Esophagus squamous epithelium (tissue), 4 donors: Measurements from ENCODE around the gene MCC.

ENCODE experiments used
- CTCF ChIP-seq, 6 experiments: fragments of 450-650 bp in 4 of 6; fragments of 200-600 bp in 2 of 6; sonication (generic) in 2 of 6; IDR thresholded peaks; one replicate each; pipeline ENCODE4 v1.5.1; 2016 to 2019; ENCODE audit warnings: antibody characterized with exemption in 6 of 6, mild to moderate bottlenecking in 4 of 6, moderate library complexity in 4 of 6
- POLR2A ChIP-seq, 4 donors: fragments of 450-650 bp; IDR thresholded peaks; one replicate each; pipeline ENCODE4 v1.6.1; 2017; ENCODE audit warnings: antibody characterized with exemption in 4 of 4, mild to moderate bottlenecking in 4 of 4, moderate library complexity in 3 of 4

DNA sequence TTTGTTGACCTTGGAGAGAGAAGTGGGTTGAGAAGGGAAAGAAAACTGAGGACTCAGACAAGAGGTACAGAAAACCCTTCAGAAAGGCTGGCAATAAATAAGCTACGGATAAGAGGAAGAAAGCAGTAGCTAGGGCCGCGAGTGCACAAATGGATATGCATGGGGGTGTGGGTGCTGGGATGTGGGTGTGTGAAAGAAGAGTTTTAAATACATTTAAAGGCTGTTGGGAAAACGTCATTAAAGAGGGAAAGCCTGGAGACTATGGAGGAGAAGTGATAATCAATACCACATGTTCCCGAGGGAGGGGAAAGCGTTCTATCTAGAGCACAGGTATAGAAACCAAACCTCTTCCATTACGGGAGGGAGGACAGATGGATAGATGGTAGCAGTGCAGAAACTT is 230.7 kb downstream of the MCC start:
- no peak for TF ChIP-seq CTCF (IDR thresholded peaks at IDR 0.05)
- no peak for TF ChIP-seq POLR2A (IDR thresholded peaks at IDR 0.05)
